Activated CD4-positive, CD25-positive, alpha-beta regulatory T cell treated with anti-CD3 and anti-CD28 coated beads, Interleukin-2, amount 50 U/mL, for 16 hours (primary cell): ENCODE results near the gene WNT7A.

Source experiments
- DNase-seq: peaks from one replicate; pipeline ENCODE4 v3.0.0-alpha.2; 2020; ENCODE audit warnings: low read depth, low spot score

The WNT7A gene

DNA sequence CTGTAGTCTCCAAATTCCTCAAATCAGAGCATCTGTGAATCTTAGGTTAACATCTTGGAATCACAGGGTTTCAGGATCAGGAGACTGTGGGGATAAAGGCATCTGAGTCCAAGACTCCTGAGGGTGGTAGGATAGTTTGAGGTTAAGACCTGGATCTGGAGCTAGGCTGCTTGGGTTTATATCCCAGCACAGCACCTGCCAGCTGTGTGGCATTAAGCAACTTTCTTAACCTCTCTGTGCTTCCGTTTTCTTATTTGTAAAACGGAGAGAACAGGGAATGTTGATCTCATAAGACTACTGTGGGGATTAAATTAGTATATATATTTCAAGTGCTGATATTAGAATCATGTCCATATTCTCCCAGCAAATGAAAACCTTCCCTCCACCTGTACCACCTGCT is 33.6 kb downstream of the WNT7A start:
- DNase-seq = no peak

DNA sequence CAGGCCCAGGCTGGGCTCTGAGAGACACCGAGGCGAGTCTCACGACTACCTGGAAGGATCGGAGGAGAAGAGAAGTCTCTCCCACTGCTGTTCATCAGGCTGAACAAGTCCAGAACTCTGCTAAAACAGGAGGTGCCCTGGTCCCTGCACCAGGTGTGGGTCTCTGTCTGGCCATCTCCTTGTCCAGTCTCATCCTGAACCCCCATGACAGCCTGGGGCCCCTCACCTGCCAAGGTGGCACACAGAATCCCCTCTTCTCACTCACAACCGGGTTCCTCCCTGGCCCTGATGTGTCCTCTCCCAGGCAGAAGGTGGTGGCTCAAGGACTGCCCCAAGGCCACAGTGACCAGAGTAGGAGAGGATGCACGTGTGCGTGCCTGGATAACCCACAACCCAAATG is 34.1 kb downstream of the WNT7A start:
- no peak for DNase-seq

DNA sequence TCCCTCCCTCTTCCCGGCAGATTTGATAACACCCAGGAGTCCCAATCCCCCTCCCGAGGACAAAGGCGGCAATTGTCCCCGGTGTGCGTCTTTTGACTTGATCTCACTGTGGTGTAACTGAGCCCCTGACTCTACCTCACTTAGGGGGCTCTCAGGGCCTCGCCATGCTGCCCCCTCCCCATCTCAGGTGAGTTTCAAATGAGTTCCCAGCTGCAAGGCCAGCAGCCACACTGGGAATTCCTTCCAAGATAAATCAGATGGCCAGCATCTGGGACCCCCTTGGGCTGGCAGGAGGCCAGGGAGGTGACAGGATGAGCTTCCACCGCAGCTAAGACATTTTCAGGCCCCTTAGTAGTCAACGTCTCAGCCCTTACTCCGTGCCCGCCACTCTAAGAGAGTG is 35.0 kb downstream of the WNT7A start:
- no peak for DNase-seq

DNA sequence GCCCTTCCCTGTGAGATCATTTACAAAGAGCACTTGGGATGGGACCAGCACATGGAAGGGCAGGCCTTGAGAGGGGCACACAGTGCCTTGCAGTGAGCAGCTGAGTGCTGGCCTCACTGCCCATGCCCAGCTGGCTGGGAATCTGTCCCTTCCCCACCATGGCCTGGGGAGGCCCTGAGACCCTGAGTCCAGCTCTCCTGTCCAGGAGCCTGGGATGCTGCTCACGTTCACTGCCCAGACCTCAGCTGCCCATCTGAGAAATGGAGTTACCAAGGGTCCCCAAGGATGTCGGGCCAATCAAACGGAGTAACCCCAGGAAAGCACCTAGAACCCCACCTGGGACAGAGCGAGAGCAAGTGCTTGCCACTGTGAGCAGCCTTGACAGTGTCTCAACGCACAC is 35.6 kb downstream of the WNT7A start:
- DNase-seq = no peak

DNA sequence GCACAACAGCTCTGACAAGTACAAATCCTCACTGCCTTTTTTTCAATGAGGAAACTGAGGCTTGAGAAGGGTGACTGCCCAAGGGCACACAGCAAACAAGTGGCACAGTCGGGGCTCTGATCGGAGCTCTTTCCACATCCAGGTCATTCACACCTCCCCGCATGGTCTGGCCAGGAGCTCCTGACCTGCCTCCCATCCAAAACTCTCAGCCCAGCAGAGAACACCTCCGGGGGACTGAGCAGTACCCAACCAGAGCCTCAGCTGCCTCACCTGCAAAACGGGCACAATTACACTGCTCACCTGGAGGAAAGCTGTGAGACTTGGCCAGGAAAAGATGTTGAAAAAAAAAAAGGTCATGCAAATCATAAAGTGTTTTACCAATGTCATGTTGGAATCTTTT is 36.5 kb downstream of the WNT7A start:
- no peak for DNase-seq

DNA sequence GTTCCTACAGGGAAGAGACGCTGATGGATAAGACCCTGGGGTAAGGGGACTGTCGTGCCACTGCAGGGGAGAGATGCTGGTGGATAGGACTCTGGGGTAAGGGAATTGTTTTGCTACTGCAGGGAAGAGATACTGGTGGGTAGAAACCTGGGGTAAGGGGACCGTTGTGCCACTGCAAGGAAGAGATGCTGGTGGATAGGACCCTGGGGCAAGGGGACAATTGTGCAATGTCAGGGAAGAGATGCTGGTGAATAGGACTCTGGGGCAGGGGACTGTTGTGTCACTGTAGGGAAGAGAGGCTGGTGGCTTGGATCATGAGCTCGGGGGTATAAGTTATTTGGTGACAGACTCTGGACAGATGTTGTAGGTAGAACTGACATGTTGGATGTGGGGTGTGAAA is 37.6 kb downstream of the WNT7A start:
- no peak for DNase-seq

DNA sequence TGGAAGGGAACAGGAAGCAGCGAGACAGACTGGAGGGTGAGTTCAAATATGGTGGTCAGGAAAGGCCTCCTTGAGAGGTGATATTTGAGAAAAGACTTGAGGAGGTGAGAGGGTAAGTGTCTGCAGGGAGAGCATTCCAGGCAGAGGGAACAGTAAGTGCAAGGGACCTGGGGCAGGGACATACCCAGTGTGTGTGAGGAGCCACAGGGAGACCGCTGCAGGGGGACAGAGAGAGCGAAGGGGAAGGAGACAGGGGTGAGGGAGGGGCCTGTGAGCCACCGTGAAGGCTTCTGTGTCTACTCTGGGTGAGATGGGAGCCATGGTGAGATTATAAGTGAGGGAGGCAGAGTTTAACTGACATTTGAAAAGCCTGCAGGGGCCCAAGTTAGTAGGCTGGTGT is 38.0 kb downstream of the WNT7A start:
- no peak for DNase-seq

DNA sequence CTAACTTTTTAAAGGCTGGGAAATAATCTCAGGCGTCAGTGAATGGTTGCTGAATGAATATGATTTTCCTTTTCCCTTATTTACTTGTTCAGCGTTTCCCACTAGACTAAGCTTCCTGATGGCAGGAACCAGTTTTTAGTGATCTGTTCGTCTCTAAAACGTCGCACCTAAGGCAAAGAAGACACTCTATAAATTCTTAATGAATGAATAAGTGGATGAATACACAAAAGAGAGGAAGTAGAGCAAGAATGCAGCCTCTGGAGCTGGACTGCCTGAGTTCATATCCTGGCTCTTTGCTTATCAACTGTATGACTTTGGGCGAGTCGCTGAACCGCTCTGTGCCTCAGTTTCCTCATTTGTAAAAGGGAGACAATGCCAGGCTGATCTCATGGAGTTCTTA is 38.7 kb downstream of the WNT7A start:
- no peak for DNase-seq

DNA sequence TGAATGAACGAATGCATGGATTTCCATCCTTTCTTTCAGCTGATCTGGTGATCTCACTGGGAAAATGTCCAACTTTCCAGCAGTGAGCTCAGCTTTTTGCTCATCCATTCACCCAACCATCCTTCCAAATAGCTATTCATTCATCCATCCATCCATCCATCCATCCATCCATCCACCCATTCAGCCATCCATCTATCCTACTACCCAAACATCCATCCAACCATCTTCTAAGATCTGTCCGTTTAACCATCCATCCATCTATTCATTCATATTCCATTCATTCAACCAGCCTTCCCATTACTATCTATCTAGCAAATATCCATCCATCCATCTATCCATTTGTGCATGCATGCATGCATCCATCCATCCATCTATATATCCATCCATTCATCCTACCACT is 39.4 kb downstream of the WNT7A start:
- DNase-seq = no peak

DNA sequence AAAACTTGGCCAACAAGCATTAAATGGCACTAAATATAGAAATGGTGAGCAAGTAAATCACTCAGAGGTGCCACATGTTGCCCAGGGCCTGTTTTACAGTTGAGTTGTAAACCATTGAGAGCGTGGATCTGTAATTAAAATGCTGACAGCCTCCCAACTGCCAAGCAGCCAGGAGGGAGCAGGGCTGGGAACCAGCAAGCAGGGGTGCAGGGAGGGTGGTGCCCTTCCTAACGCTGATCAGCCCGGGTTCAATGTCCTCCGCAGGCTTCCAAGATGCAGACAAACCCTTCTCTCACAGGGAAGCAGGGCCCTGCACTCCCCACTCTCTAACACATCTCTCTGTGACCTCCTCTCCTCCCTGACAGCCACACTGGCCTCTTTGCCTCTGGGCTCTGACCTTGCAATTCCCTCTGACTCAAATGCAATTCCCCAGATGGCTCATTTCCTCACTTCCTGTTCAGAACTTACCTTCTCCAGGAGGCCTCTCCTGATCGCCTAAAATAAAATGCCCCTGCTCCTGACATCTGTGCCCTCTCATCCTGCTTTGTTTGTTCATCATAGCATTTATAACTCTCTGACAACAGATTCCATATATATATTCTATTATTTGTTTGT is 40.0 kb downstream of the WNT7A start:
- no peak for DNase-seq

DNA sequence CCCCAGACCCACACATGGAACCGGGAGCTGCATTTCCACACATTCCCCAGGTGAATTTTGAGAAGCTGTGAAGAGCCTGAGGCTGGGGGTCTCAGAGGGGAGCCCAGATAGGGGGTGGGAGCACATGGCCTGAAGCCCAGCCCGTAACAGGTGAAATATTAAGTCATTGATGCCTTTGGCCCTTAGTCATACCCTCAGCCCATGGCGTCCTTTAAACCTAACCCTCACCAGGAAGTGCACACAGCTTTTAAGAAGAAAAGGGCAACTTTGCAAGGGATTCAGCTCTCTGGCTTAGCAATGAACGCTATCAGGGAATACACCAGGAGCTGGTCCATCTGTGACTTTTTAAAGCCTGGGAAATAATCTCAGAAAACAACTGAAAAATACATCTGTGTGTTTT is 40.6 kb downstream of the WNT7A start:
- DNase-seq = no peak

DNA sequence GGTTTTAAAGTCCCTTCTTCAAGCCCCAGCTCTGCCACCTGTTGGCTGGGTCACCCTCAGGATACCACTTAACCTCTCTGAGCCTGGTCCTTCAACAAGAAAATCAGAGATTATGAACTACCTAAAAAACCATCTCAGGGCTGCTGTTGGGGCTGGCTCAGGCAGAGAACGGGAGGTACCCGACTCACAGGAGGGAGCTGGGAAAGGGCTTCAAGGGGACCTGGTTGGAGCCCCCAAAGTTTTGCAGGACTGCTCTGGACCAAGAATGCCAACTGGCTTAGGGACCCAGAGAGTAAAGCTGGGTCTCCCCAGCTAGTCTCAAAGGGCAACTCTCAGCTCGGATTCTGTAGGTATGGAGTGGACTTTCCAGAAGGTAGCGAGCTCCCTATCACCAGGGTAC is 41.5 kb downstream of the WNT7A start:
- no peak for DNase-seq

DNA sequence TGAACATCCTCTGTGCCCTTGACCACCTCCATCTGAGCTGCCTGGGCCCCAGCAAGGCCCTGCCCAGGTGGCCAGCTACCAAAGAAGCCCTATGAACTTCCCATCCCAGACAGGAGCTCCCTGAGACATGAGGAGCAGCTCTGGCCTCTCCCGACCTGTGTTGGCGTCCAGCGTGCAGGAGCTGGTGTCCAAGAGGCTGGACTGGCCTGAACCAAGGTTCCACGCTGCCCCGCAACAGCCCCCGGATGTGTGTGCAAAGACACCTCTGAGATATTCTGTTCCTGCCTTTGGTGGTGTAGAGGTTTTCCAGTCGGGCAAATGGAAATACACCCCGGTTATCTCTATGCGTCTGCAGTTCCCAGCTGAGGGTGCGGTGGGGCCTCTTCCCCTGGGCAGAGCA is 42.1 kb downstream of the WNT7A start:
- DNase-seq = no peak

DNA sequence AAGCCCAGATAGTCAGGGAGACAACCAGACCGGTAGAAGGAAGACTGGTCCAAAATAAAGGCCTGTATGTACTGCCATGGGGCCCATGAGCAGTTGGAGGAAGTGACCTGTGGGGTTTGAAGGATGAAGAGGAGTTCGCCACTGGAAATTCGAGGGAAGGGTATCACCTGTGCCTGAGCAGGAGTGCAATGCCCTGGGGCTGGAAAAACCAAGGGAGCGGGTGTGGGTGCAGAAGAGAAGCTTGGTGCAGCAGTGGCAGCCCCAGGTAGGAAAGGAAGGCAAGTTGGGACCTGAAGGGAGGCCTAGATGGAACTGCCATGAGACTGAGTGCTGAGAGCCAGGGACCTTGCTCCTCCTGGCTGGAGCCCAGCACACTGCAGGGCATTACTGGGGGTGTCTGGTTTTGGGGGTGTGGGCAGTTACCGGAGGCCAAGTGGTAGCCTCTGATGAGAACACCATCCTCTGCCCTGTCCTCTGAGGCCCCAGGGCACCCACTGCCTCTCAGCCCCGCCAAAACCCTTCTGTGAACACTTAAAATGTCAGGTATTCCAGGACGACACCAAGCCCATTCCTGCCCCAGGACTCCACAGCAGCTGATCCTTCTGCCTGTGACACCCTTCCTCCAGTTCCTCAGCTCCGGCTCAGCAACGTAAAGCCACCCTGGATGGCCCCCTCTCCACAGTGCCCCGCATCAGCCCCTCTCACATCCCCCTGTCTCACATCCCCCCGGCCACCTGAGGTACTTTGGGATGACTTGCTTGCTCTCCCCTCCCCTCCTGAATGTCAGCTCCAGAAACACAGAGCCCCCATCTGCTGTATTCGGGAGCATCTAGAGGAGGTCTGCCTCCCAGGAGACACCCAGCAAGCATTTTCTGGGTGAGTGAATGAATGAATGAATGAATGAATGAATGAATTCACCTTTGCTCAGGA is 42.9 kb downstream of the WNT7A start:
- DNase-seq = no peak

DNA sequence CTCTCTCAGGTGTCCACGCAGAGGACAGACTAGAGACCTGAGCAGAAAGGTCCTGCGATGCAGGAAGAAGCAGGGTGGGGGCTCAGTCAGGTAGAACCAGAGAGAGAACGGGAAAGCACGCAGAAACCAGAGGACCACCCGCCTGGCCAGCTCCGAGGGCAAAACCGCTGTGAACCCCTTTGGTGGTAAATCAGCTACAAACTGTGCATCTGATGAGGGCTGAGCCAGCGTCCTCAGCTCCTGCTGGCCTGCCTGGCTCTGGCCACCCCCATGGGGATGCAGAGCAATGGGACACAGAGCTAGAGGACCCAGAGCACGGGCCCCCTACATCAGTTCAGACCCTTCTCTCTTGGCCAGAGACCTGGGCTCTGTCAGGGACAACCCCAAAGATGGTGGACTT is 44.6 kb downstream of the WNT7A start:
- DNase-seq = no peak

DNA sequence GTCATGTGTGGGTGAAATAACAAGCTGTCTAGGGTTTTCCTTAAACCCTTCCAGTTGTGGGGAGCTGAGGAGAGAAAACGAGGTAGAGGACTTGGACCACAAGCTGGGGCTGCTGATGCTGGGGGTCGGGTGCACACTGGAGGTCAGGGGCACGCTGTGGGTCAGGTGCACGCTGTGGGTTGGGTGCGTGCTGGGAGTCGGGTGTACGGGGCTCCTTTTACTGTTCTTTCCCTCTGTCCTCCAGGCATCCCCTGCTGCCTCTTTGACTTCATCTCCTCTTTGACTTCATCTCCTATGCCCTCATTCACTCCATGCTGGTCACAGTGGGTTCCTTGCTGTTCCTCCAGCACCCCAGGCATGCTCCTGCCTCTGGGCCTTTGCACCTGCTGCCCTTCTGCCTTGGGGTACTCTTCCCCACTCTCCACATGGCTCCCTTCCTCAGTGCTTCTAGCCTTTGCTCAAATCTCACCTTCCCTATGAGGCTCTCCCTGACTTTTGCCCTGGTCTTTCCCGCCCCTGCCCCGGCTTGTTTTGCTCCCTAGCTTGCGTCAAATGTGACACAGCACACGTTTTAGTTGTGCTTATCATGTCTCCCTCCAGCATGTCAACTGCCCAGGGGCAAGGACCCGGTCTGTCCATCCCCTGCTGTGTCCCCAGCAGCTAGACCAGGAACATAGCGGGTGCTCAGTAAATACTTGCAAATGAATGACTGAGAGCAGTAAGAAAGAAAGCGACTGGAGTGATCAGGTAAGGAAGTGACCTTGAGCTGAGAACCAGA is 45.4 kb downstream of the WNT7A start:
- no peak for DNase-seq

DNA sequence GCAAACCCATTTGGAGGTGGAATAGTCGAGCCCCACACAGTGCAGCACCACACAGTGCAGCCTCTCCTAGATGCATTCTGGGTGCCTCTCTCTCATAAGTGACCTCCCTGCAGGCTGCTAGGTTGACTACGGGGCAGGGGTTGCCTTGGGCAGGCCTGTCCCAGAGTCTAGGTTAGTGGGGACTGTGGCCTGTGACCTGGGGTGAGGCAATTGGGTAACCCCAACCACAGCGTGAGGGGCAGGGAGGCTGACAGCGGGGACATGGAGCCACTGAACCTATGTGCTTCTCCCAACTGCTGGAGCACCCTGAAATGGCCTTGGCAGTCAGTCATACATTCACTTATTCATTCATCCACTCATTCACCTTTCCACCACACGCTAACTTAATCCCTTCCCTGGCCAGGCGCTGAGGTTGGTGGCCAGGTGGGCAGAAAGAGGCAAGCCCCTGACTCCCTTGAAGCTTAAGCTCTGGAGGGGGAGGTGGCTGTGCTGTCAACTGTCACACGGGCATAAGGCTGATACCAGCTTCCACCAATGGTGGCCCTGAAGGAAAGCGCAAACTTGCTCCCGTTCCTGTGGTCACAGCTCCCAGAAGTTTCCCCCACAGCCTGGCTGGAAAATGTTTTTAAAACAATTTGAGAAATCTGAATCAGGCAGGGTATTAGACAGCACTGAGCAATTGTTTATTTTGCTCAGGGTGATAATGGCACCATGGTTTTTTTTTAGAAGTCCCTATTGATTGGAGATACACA is 46.2 kb downstream of the WNT7A start:
- no peak for DNase-seq

DNA sequence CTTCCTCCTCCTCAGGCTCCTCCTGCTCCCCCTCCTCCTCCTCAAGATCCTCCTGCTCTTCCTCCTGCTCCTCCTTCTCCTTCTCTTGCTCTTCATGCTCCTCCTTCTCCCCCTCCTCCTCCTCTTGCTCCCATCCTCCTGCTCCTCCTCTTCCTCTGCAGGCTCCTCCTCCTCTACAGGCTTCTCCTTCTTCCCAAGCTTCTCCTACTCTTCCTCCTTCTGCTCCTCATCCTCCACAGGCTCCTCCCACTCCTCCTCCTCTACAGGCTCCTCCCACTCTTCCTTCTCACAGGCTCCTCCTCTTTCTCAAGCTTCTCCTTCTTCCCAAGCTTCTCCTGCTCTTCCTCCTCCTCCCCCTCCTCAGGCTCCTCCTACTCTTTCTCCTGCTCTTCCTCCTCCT is 47.7 kb downstream of the WNT7A start:
- no peak for DNase-seq

DNA sequence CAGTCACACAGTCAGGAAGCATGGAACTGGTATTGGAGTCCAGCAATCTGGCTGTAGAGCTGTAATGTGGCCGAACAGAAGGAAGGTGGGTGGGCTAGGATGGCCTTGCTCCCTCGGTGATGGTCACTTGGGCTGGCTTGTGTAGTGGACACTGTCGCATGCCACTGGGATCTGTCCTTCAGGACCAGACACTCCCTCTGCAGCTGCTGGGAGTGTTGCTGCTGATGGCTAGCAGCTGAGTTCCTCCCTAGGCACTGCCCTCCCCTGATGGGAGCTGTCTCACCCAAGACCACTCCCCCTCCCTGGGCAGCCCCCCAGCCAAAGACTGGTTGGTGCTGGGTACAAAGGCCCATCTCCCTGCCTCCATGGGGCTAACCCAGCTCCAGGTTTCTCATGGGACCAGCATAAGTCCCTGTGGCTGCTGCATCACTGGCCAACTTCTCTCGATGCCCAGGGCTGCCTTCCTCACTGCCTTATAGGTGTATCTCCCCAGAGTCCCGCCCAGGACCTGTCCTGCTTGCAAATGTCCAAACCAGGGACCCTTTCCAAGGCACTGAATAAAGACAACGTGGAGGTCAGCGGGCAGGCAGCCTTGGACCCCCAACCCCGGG is 48.4 kb downstream of the WNT7A start:
- DNase-seq = no peak

DNA sequence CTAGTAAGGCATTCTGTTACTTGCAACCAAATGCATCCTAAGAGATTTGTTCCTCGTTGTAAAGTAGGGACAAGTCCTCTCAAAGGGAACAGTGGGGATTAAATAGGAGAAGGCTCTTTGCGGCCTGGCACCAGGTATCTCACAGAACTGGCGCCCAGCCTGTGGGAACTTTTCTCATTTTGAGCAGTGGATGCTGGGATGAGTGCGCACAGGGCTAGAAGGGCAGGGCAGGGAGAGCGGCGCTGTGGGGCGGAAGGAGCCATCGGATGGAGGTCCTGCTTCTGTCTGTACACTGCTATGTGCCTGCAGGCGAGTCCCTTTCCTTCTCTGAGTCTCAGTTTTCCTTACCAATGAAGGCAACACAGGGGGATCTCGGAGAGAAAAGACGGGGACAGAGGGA is 50.6 kb downstream of the WNT7A start:
- DNase-seq = no peak

DNA sequence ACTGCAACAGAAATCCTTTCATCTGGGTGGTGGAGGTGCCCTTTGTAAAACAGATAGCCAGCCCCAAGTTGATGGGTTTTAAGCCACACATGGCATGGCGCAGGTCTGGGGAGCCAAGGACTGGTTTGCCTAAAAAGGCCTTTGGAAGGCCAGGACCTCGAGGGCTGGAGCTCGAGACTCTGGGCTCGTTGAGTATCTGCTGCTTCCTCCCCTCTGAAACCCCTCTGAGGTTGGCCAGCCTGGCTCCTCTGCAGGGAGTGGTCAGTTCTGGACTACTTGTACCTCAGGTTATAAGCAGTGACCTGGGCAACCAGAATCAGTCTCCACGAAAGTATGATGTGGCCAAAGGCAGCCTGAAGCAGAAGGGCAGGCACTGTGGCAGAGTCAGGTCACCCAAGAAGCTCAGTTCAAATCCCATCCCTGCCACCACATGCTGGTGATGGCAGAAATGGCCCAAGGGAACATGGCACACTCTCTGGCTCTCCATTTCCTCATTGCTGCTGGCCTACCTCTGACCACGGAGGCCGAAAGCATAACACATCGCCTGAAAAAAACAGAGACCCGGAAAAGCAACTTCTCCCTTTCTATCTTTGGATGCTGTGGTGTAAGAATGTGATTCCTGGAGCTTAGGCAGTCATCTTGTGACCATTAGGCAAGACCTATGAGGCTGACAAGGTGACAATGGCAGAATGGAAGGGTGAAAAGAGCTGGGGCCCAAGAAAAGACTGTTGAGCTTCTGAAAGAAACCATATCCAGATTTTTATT is 51.2 kb downstream of the WNT7A start:
- no peak for DNase-seq
